ENCODE data around the gene IL1RAPL1.

Gene IL1RAPL1

DNA sequence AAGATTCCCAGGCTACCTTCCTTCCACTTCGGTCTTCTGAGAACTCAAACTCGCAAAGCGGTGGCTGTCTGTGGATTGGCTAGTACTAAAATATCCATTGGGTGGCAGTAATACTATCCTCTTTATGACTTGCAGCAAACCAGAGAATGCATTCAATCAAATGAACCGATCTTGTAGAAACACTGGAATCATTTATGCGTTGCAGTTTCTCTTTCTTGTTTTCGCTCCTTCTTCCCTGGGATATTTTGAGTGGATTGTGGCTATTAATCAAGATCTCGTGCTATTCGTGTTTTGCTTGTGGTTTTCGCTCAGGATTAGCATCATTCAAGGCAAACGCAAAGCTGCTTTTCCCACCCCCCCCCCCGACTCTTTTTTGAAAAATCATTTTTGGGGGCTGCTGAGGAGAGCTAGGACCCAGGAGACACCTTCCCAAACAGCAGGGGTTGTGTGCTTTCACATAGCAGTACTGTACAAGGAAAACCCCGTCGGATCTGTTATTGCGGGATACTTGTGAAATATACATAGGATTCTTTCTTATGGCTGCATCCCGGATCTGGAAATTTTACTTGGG lies at the start of gene IL1RAPL1:
Gene IL1RAPL1 (plus strand): TSS at position 466 of the 571 bp plus-strand sequence.
- H3K4me1 ChIP-seq (ENCODE audit: control insufficient read depth, insufficient read depth, low read length): peaks cover 43% of the 10 kb centered on the region
- H3K27ac ChIP-seq (ENCODE audit: low read depth, low read length): peak within 1 kb of the TSS; percentile 21
- no peaks in the 10 kb centered on the region for H3K36me3 ChIP-seq (ENCODE audit: control insufficient read depth, insufficient read depth, low read length)
- no peak within 1 kb of the TSS for H3K9ac ChIP-seq (ENCODE audit: low read depth, low read length)
- no peaks in the 10 kb centered on the region for H3K9me3 ChIP-seq (ENCODE audit: control insufficient read depth, insufficient read depth, low read length)
- peak within 1 kb of the TSS; percentile 68 for H3K4me3 ChIP-seq (ENCODE audit: low read depth, low read length)
- peaks cover 43% of the 10 kb centered on the region for H3K27me3 ChIP-seq (ENCODE audit: control insufficient read depth, insufficient read depth, low read length)

DNA sequence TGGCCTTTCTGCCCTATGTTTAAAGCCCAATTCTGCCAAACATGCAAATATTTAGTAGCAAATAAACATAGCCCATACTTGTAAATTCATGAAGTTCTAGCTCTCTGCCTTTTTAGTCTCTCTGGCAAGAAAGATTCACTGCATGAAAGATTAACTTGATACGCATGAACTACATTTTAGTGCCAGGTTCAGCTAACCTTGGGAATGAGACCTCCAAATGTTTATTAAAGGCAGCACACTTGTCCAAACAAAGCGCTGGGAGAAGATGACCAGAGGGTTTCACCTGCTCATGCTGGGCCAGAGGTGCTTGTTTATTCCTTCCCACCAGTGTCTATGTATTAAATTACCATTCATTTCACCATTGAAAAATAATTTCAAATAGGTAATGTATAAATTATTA lies 44.5 kb upstream of the IL1RAPL1 start:
- no peaks in the 10 kb centered on the region for H3K27me3 ChIP-seq (ENCODE audit: control insufficient read depth, insufficient read depth, low read length)
- H3K9me3 ChIP-seq (ENCODE audit: control insufficient read depth, insufficient read depth, low read length): no peaks in the 10 kb centered on the region
- no peaks in the 10 kb centered on the region for H3K4me1 ChIP-seq (ENCODE audit: control insufficient read depth, insufficient read depth, low read length)
- H3K4me3 ChIP-seq (ENCODE audit: low read depth, low read length): no peak overlapping the region
- no peaks in the 10 kb centered on the region for H3K36me3 ChIP-seq (ENCODE audit: control insufficient read depth, insufficient read depth, low read length)
- no peak overlapping the region for H3K27ac ChIP-seq (ENCODE audit: low read depth, low read length)
- H3K9ac ChIP-seq (ENCODE audit: low read depth, low read length): no peak overlapping the region

DNA sequence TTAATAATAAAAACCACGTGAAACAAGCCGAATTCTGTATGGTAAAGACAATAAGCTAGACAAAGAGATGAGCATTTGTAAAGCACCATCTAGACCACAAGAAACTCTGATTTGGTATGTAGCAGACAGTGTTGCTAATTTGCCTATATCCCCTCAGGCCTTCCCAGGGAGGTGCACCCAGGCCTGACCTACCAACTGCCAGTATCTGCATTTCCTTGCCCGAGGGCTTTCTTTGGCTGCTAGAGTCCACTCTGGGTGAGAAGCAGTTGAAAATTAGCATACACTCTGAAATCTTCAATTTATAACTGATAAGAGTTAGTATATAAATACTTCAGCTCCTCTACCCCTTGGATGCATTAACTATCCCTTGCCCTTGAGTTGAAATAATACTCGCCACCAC lies 37.4 kb upstream of the IL1RAPL1 start:
- Histone ChIP-seq H3K36me3 (ENCODE audit: control insufficient read depth, insufficient read depth, low read length) (no peaks in the 10 kb centered on the region), H3K4me3 (ENCODE audit: low read depth, low read length) (no peak overlapping the region), H3K9me3 (ENCODE audit: control insufficient read depth, insufficient read depth, low read length) (no peaks in the 10 kb centered on the region), H3K27ac (ENCODE audit: low read depth, low read length) (no peak overlapping the region), H3K4me1 (ENCODE audit: control insufficient read depth, insufficient read depth, low read length) (peaks cover 4% of the 10 kb centered on the region; the same call in 1 of the 2 replicates), H3K27me3 (ENCODE audit: control insufficient read depth, insufficient read depth, low read length) (no peaks in the 10 kb centered on the region), H3K9ac (ENCODE audit: low read depth, low read length) (no peak overlapping the region)

DNA sequence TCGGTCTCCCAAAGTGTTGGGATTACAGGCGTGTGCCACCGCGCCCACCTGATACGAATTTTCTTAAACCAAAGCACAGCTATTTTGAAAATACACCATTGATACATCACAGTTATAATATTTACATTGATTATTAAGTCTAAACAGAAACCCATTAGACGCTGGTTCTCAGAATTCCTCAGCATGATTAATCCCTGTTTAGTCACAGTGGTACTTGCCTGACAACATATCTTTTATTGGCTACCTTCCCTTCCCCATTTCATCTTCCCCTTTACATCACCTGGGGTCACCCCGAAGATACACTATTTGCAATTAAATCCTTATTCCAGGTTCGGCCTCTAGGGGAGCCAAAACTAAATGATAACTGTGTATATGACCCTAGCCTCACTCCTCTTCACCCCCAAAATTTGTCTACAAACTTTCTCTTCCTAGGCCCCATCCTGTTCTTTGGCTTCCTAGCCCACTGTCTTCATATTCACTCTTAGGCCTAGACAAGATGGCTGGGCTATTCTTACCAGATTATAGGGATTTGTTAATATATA lies 36.8 kb upstream of the IL1RAPL1 start:
- Histone ChIP-seq H3K36me3 (ENCODE audit: control insufficient read depth, insufficient read depth, low read length) (no peaks in the 10 kb centered on the region), H3K27ac (ENCODE audit: low read depth, low read length) (no peak overlapping the region), H3K4me1 (ENCODE audit: control insufficient read depth, insufficient read depth, low read length) (peaks cover 4% of the 10 kb centered on the region; the same call in 1 of the 2 replicates), H3K4me3 (ENCODE audit: low read depth, low read length) (no peak overlapping the region), H3K27me3 (ENCODE audit: control insufficient read depth, insufficient read depth, low read length) (no peaks in the 10 kb centered on the region), H3K9ac (ENCODE audit: low read depth, low read length) (no peak overlapping the region), H3K9me3 (ENCODE audit: control insufficient read depth, insufficient read depth, low read length) (no peaks in the 10 kb centered on the region)

DNA sequence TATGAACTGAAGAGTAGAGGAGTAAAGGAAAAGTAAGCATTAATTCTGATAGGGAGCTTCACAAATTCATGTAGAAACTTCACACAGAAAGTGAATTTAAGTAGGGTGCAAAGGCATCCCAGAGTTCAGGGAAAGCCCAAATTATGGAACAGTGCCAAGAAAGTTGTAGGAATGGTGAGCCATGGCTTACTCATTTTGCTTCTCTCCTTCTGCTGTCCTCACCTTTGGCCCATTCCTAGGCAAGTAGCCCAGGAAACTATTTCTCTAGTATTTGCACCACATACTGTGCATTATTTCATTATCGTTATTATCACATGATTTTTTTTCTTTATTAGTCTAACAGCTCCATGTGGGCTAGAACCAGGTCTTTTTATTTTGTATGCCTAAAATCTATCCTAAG lies 34.9 kb upstream of the IL1RAPL1 start:
- H3K4me3 ChIP-seq (ENCODE audit: low read depth, low read length): no peak overlapping the region
- H3K9ac ChIP-seq (ENCODE audit: low read depth, low read length): no peak overlapping the region
- peaks cover 9% of the 10 kb centered on the region; the same call in 1 of the 2 replicates for H3K9me3 ChIP-seq (ENCODE audit: control insufficient read depth, insufficient read depth, low read length)
- no peaks in the 10 kb centered on the region for H3K36me3 ChIP-seq (ENCODE audit: control insufficient read depth, insufficient read depth, low read length)
- no peak overlapping the region for H3K27ac ChIP-seq (ENCODE audit: low read depth, low read length)
- no peaks in the 10 kb centered on the region for H3K27me3 ChIP-seq (ENCODE audit: control insufficient read depth, insufficient read depth, low read length)
- peaks cover 4% of the 10 kb centered on the region; the same call in 1 of the 2 replicates for H3K4me1 ChIP-seq (ENCODE audit: control insufficient read depth, insufficient read depth, low read length)

DNA sequence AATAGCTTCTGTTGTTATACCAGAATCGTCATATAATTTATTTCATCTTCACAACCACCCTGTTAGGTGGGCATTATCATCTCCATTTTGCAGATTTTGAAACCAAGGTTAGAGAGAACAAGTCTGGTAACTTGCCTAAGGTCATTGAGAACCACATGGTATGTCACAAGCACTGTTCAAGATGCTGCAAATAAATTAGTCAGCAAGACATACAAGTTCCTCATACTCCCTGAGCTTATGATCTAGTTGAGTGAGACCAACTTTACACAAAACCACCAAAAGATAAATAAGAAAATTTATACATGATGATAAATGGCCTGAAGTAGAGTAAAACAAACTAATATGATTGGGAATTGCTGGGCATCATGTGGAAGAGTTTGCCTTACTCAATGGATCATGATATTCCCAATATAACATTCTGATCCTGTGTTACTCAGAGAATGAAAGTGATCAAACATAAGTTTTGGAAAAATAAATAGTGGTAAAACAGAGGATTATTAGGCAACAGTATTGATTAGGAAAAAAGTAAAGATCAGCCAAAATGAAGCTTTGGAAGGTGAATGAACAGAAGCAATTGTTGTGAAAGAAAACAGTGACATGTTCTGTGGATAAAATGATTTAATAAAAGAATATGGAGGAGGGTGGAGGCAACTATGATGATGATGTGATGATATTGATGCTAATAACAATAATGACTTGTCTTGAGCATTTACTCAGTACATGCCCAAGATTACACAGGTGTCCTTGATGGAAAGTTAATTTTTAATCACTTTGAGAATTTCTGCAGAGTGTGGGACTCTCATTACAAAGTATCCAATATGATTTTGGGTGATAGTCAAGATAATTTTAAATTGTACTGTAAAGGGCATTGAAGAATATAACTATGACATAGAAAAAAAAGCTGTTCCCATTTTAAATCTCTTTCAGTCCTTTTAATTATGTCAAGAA lies 34.1 kb upstream of the IL1RAPL1 start:
- peaks cover 4% of the 10 kb centered on the region; the same call in 1 of the 2 replicates for H3K4me1 ChIP-seq (ENCODE audit: control insufficient read depth, insufficient read depth, low read length)
- H3K27me3 ChIP-seq (ENCODE audit: control insufficient read depth, insufficient read depth, low read length): no peaks in the 10 kb centered on the region
- no peaks in the 10 kb centered on the region for H3K36me3 ChIP-seq (ENCODE audit: control insufficient read depth, insufficient read depth, low read length)
- H3K27ac ChIP-seq (ENCODE audit: low read depth, low read length): no peak overlapping the region
- peaks cover 17% of the 10 kb centered on the region for H3K9me3 ChIP-seq (ENCODE audit: control insufficient read depth, insufficient read depth, low read length)
- H3K4me3 ChIP-seq (ENCODE audit: low read depth, low read length): no peak overlapping the region
- no peak overlapping the region for H3K9ac ChIP-seq (ENCODE audit: low read depth, low read length)

DNA sequence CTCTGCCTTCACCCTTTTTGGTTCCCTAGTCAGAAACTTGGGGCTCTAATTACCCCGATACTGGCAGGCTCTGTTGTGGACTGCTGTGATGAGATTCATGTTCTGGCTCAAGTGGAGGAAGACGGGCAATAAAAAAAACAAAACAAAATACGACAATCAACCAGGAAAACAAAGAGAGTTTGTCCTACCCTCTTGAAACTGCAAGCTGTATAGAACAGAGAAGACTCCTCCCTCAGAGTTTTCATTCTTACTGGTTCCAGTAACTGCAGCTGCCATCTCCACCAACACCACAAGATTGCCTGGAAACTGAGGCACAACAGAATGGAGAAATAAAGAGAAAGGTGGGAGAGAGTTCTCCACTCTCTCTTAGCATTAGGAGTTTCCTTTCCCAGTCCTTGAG lies 11.1 kb upstream of the IL1RAPL1 start:
- Histone ChIP-seq H3K27me3 (ENCODE audit: control insufficient read depth, insufficient read depth, low read length) (peaks cover 8% of the 10 kb centered on the region), H3K36me3 (ENCODE audit: control insufficient read depth, insufficient read depth, low read length) (no peaks in the 10 kb centered on the region), H3K9ac (ENCODE audit: low read depth, low read length) (no peak overlapping the region), H3K9me3 (ENCODE audit: control insufficient read depth, insufficient read depth, low read length) (no peaks in the 10 kb centered on the region), H3K27ac (ENCODE audit: low read depth, low read length) (no peak overlapping the region), H3K4me3 (ENCODE audit: low read depth, low read length) (no peak overlapping the region), H3K4me1 (ENCODE audit: control insufficient read depth, insufficient read depth, low read length) (peaks cover 12% of the 10 kb centered on the region)

DNA sequence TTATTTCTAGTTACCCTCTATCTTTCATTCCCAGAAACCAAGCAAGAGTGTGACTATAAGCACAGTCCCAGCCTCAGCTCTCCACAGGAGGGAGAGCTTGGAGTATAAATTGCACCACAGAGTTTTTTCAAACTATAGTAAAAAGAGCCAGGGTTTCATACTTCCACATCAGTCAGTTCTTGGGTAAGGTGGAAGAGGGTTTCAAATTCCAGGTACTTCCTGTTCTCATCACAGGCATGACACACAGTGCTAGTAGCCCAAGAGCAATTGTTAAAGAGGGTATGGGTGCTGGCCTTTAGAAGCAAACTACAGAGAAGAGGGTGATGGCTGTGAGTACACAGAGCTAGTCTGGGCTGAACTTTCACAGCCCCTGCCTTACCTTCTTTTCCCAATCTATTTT lies 5.7 kb upstream of the IL1RAPL1 start:
- Histone ChIP-seq H3K9ac (ENCODE audit: low read depth, low read length) (no peak overlapping the region), H3K36me3 (ENCODE audit: control insufficient read depth, insufficient read depth, low read length) (no peaks in the 10 kb centered on the region), H3K27ac (ENCODE audit: low read depth, low read length) (no peak overlapping the region)

DNA sequence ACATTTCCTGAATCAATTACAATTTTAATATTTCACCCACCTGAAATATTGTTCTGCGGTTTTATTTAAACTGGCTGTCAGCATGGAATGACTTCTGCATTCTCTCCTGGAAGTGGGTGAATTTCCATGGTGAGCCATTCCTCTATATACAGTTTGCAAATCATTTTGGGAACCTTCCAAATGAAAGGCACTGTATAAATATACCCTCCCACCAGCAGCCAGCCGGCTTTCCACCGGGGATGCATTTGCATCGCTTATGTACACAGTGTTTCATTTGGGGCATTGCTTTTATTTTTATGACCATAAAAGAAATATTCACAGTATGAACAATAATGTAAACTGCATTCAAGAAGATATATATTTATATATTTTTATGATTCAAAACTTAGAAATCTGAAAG lies 4.7 kb upstream of the IL1RAPL1 start:
- Histone ChIP-seq H3K4me3 (ENCODE audit: low read depth, low read length) (no peak overlapping the region), H3K36me3 (ENCODE audit: control insufficient read depth, insufficient read depth, low read length) (no peaks in the 10 kb centered on the region), H3K27me3 (ENCODE audit: control insufficient read depth, insufficient read depth, low read length) (peaks cover 16% of the 10 kb centered on the region), H3K27ac (ENCODE audit: low read depth, low read length) (no peak overlapping the region), H3K9ac (ENCODE audit: low read depth, low read length) (no peak overlapping the region), H3K9me3 (ENCODE audit: control insufficient read depth, insufficient read depth, low read length) (no peaks in the 10 kb centered on the region), H3K4me1 (ENCODE audit: control insufficient read depth, insufficient read depth, low read length) (peaks cover 40% of the 10 kb centered on the region)

More for the DNA sequence above, 5.7 kb upstream of the IL1RAPL1 start:
- no peak overlapping the region for H3K4me3 ChIP-seq (ENCODE audit: low read depth, low read length)
- H3K9me3 ChIP-seq (ENCODE audit: control insufficient read depth, insufficient read depth, low read length): no peaks in the 10 kb centered on the region
- peaks cover 37% of the 10 kb centered on the region for H3K4me1 ChIP-seq (ENCODE audit: control insufficient read depth, insufficient read depth, low read length)
- peaks cover 15% of the 10 kb centered on the region for H3K27me3 ChIP-seq (ENCODE audit: control insufficient read depth, insufficient read depth, low read length)

DNA sequence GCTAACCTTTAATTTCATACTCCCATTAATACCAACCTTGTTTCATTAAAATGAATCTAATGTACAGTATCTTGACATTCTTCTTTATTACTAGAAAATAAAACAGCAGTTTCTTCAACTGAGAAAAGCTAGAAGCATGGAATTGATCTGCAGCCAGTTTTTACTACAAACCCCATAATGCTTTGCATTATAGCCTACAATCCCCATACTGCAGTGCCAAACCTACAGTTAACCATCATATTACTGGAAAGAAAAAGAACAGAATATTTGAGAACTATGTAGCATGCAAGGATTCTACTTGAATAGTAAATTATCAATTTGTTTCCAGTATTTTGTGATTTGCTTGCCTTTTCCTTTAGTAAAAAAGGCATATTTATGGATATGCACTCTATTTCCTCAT lies 3.2 kb upstream of the IL1RAPL1 start:
- no peak overlapping the region for H3K4me3 ChIP-seq (ENCODE audit: low read depth, low read length)
- no peaks in the 10 kb centered on the region for H3K9me3 ChIP-seq (ENCODE audit: control insufficient read depth, insufficient read depth, low read length)
- H3K27me3 ChIP-seq (ENCODE audit: control insufficient read depth, insufficient read depth, low read length): peaks cover 30% of the 10 kb centered on the region
- H3K36me3 ChIP-seq (ENCODE audit: control insufficient read depth, insufficient read depth, low read length): no peaks in the 10 kb centered on the region
- no peak overlapping the region for H3K27ac ChIP-seq (ENCODE audit: low read depth, low read length)
- no peak overlapping the region for H3K9ac ChIP-seq (ENCODE audit: low read depth, low read length)
- H3K4me1 ChIP-seq (ENCODE audit: control insufficient read depth, insufficient read depth, low read length): peaks cover 43% of the 10 kb centered on the region

DNA sequence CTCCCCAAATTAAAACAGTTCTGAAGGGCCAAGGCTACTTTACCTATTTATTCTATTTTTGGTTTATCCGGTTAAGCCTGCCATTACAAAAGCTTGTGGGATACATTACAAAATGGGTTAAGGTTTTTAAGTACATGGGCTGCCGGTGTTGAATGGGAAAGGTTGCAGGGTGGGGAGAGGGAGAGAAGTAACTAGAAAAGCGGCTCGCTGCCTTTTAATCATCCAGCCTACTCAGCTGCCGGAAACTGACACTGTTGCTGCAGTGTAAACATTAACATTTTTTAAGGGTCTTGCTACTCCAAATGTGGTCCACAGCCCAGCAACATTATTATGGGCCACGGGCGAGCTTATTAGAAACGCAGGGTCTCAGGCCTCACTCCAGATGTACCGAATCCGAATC lies 1.5 kb upstream of the IL1RAPL1 start:
- no peaks in the 10 kb centered on the region for H3K9me3 ChIP-seq (ENCODE audit: control insufficient read depth, insufficient read depth, low read length)
- H3K27ac ChIP-seq (ENCODE audit: low read depth, low read length): no peak overlapping the region
- 0 out of 2 replicates have a peak overlapping the region, but pooled peaks have one; percentile 20 for H3K9ac ChIP-seq (ENCODE audit: low read depth, low read length)
- peak overlapping the region; percentile 68 for H3K4me3 ChIP-seq (ENCODE audit: low read depth, low read length)
- no peaks in the 10 kb centered on the region for H3K36me3 ChIP-seq (ENCODE audit: control insufficient read depth, insufficient read depth, low read length)
- H3K27me3 ChIP-seq (ENCODE audit: control insufficient read depth, insufficient read depth, low read length): peaks cover 43% of the 10 kb centered on the region
- peaks cover 43% of the 10 kb centered on the region for H3K4me1 ChIP-seq (ENCODE audit: control insufficient read depth, insufficient read depth, low read length)
